Fibroblast of peridontal ligament (primary cell): ENCODE data around the gene KAT7.
A peak's percentile ranks its signal among the peaks of the same experiment; 100 is the strongest.
"Not testable (repeated sequence)": the region's sequence is repeated elsewhere in the genome, so short reads cannot be mapped to it uniquely, and the experiment has no call there.

ENCODE experiments used
- DNase-seq: peaks from one replicate; pipeline ENCODE4 v3.0.0-alpha.2; 2010; ENCODE audit errors: extremely low read depth

KAT7 gene

DNA sequence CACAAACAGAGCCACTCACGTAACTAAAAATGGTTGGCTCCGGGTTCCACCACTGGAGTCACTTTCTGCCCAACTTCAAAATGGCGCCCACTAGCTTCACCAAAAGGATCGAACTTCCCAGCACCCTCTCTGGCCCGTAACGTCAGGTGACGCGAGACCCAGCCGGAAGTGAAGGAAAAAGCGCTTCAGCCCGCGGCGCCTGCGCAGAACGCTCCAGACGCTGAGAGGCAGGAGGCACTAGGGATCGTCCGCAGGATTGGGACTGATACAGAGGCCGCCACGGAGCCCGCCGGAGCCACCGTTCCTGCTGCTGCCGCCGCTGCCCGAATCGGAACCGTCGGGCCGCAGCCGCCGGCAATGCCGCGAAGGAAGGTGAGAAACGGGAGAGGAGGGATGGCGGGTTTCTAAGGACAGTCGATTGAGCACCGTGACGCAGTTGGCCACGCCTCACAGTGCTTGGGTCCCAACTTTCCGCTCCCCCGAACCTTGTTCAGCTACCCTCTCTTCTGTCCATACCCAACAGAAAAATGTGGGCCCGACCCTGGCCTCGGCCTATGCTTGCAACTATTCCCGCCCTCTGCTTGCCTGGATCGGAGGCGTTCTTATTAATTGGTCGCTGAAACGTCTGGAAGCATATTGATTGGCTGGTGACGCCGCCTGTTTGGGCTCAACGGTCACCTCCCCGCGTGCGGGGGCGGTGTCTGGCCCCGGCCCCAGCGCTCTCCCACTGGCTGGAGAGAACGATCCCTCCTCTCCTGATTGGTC is at the start of gene KAT7:
Gene KAT7, plus strand, starts transcription at position 204 of the 765 bp plus-strand sequence. Its CDS starts 154 bp downstream, at position 358.
- DNase-seq, result peak; percentile 100

DNA sequence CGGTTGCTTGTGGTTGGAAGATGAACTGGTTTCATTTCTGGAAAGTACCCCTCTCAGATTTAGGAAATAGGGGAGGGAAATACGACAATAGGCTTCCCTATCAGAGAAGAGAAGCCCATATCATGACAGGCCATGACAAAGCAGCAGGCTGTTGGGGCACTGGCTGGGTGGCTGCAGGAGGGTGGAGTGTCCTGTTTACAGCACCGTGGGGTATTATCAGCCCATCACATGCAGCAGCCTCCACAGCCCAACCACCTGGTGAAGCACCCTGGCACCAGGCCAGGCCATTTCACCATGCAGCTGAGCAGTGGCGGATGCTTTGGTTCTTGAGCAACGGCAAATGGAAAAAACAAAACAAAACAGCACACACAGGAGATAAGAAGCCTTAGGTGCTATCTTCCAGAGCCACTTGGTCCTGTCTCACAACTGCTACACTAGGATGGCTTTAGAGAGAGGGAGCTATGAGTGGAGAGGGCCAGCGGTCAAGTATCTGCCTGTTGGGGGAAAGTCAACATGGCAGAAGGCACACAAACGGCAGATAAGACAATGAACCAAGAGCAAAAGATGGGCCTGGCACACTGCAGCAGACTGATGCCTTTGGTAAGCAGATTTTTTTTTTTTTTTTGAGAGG is 48.7 kb upstream of the KAT7 start:
- no peak for DNase-seq

- DNase-seq, result peak; percentile 66
Measured at GRCh38 chr17:49741009-49741691, 47.3 kb upstream of the KAT7 start.

DNA sequence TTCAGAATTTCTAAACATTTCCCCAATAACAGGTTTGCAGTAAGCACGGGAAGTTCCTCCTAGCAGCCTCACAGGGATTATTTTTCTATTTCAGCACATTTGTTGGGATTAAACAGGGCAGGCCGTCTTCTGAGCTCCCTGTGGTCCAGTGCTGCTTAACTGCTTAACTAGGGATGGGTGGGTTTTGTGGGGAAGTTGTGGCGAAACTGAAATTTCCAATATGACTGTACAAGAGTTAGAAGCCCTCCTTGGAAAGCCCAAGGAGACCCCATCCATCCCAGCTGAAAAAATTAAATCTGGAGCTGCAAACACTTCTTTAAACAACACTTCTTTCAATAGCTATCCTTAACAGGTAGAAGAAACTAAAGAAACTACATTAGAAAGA is 46.8 kb upstream of the KAT7 start:
- DNase-seq, result no peak

GRCh38 chr17:49742166-49742638 is 46.3 kb upstream of the KAT7 start:
- DNase-seq, result peak; percentile 25

- no peak for DNase-seq
Measured at GRCh38 chr17:49745175-49746139, 43.0 kb upstream of the KAT7 start.

- no peak for DNase-seq
Measured at GRCh38 chr17:49746791-49747490, 41.5 kb upstream of the KAT7 start.

GRCh38 chr17:49747632-49748031 is 40.8 kb upstream of the KAT7 start:
- no peak for DNase-seq

DNA sequence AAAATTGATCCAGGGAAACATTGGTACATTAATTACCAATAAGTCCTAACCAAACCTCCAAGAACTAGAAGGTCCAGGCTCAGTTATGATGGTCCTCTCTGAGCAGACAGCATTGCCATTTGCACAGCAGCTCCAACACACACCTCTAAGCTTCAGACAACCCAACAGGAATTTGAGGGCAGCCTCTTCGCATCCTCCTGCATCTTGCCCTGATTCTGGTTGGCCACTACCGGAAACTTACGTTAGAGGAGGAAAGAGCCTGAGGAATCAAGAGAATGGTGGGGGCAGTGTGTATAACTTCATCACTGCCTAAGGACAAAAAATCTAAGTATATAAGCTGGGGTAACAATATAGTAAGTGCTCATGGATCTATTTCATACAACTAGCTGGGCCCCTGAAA is 40.3 kb upstream of the KAT7 start:
- DNase-seq, result no peak

- DNase-seq, result no peak
Measured at GRCh38 chr17:49748791-49749190, 39.7 kb upstream of the KAT7 start.

GRCh38 chr17:49749730-49750129 is 38.8 kb upstream of the KAT7 start:
- DNase-seq, result no peak

GRCh38 chr17:49752508-49752907 is 36.0 kb upstream of the KAT7 start:
- DNase-seq, result no peak

DNA sequence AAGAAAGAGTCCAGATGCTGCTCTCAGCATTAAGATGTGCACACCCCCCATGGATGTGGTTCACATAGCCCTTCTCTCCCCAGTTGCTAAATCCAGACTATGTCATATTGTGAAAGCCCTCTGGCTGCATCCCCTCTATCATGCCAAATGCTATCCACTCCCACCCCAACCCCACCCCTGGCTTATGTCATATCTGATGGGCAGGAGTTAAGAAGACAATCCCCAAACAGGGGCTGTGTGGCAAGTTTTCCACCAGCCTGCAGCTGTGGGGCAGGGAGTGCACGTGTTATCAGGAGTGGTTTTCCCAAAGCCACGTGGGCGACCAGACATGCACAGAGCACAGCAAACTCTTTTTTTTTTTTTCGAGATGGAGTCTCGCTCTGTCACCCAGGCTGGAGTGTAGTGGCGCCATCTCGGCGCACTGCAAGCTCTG is 34.5 kb upstream of the KAT7 start:
- no peak for DNase-seq

GRCh38 chr17:49755663-49756283 is 32.7 kb upstream of the KAT7 start:
- DNase-seq, result no peak

DNA sequence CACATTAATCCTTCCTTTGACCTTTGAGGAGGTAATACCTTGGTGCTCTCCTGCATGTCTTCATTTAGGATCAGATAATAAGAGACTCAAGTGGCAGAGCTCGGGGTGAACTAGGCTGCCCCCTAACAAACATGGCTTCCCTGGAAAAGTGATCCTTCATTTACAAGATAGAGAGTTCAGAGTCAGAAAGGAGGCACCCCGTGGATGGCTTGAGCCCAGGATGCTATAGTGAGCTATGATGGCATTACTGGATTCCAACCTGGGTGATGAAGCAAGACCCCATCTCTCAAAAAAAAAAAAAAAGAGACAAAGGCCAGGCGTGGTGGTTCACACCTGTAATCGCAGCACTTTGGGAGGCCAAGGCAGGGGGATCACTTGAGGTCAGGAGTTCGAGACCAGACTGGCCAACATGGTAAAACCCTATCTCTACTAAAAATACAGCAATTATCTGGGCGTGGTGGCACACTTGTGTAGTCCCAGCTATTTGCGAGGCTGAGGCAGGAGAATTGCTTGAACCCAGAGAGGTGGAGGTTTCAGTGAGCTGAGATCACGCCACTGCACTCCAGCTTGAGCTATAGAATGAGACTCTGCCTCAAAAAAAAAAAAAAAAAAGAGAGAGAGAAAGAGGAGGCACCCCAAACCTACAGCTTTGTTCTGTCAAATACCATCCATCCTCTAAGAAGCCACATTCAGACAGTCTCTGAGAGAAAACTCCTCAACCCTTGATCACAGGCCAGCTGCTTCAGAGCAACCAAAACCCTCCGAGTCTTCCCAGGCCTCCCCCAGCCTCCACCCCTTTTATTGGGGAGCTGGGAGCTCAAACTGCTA is 31.9 kb upstream of the KAT7 start:
- no peak for DNase-seq

- no peak for DNase-seq
Measured at GRCh38 chr17:49757151-49757777, 31.2 kb upstream of the KAT7 start.

GRCh38 chr17:49758464-49759010 is 29.9 kb upstream of the KAT7 start:
- not testable (repeated sequence) for DNase-seq

- no peak for DNase-seq
Measured at GRCh38 chr17:49759203-49759602, 29.3 kb upstream of the KAT7 start.

DNA sequence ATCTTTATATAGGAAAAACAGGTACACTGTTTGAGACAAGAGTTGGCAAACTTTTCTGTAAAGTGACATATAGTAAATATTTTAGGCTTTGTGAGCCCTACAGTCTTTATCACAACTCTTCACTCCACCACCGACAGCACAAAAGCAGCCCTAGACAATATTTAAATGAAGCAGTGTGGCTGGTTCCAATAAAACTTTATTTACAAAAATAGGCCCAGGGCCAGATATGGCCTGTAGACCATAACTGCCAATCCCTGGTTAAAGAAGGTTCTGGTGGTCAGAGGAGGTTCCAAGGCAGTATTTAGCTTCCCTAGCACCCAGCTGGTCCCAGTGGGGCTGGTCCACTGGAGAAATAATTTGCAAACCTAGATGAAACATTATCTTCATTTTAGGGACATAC is 28.2 kb upstream of the KAT7 start:
- no peak for DNase-seq
